Measurements from ENCODE around the gene ADGRB2.

Gene ADGRB2

GRCh38 chr1:31727195-31727594 is 36.9 kb downstream of the ADGRB2 start:
- ChIA-PET POLR2A (no interaction called here), CTCF (interaction anchor here (2.7 to 3.1 kb wide), 2 partner anchors 11 to 18 kb away, joined by 10 to 21 read pairs; no protein-coding TSS in a partner anchor)

GRCh38 chr1:31726715-31727114 is 37.4 kb downstream of the ADGRB2 start:
- ChIA-PET CTCF (interaction anchor here (1.3 to 3.1 kb wide), 3 partner anchors 10 to 63 kb away, joined by 4 to 21 read pairs (median 10); no protein-coding TSS in a partner anchor), POLR2A (no interaction called here)
- no peak overlapping the region for H3K27ac ChIP-seq (ENCODE audit: extremely low read depth, low read depth, low read length)
- TF ChIP-seq ZNF138 (tag by site-specific recombination; IDR thresholded peaks at IDR 0.05; ENCODE audit: borderline replicate concordance) (no peak), ZFHX2 (tag by site-specific recombination; conservative IDR thresholded peaks at IDR 0.05) (peak; percentile 90), ZNF785 (tag by site-specific recombination; IDR thresholded peaks at IDR 0.05) (no peak), EGR2 (tag by site-specific recombination; IDR thresholded peaks at IDR 0.05; ENCODE audit: low read depth) (peak; percentile 80)
- peaks cover 0 to 42% of the 10 kb centered on the region in 2 experiments; a peak in 2 of 3 replicates for H3K36me3 ChIP-seq (ENCODE audit: control insufficient read depth in 2 of 2, insufficient read depth in 1 of 2, low read length in 2 of 2)
- H3K4me1 ChIP-seq (ENCODE audit: control insufficient read depth, insufficient read depth, low read length): no peaks in the 10 kb centered on the region
- no peak overlapping the region for H3K4me3 ChIP-seq (ENCODE audit: low read depth, low read length)
- H3K9me3 ChIP-seq (ENCODE audit: control insufficient read depth, insufficient read depth, low read depth, low read length): no peaks in the 10 kb centered on the region

More at GRCh38 chr1:31727195-31727594, 36.9 kb downstream of the ADGRB2 start:
- Histone ChIP-seq H3K9me3 (ENCODE audit: control insufficient read depth, insufficient read depth, low read depth, low read length) (no peaks in the 10 kb centered on the region), H3K36me3 (ENCODE audit: control insufficient read depth in 2 of 2, insufficient read depth in 1 of 2, low read length in 2 of 2) (peaks cover 0 to 47% of the 10 kb centered on the region in 2 experiments; a peak in 2 of 3 replicates), H3K4me3 (ENCODE audit: low read depth, low read length) (no peak overlapping the region), H3K4me1 (ENCODE audit: control insufficient read depth, insufficient read depth, low read length) (no peaks in the 10 kb centered on the region), H3K27ac (ENCODE audit: extremely low read depth, low read depth, low read length) (no peak overlapping the region)
- TF ChIP-seq ZNF501 (tag by site-specific recombination; IDR thresholded peaks at IDR 0.05): no peak
- no peak for TF ChIP-seq ZSCAN4 (tag by site-specific recombination; IDR thresholded peaks at IDR 0.05)
- TF ChIP-seq ZBTB6 (tag by site-specific recombination; IDR thresholded peaks at IDR 0.05): no peak
- TF ChIP-seq SP2 (tag by site-specific recombination; IDR thresholded peaks at IDR 0.05): no peak
- no peak for TF ChIP-seq GLI4 (tag by site-specific recombination; IDR thresholded peaks at IDR 0.05)

- Histone ChIP-seq H3K4me3 (ENCODE audit: low read depth, low read length) (no peak overlapping the region), H3K27ac (ENCODE audit: extremely low read depth, low read depth, low read length) (no peak overlapping the region), H3K36me3 (ENCODE audit: control insufficient read depth in 2 of 2, insufficient read depth in 1 of 2, low read length in 2 of 2) (peaks cover 0 to 34% of the 10 kb centered on the region in 2 experiments; a peak in 2 of 3 replicates), H3K9me3 (ENCODE audit: control insufficient read depth, insufficient read depth, low read depth, low read length) (no peaks in the 10 kb centered on the region), H3K4me1 (ENCODE audit: control insufficient read depth, insufficient read depth, low read length) (no peaks in the 10 kb centered on the region)
- ChIA-PET CTCF (interaction anchor here (0.6 to 3.1 kb wide), 5 partner anchors 9 to 85 kb away, joined by 3 to 21 read pairs (median 4); no protein-coding TSS in a partner anchor), POLR2A (no interaction called here)
- no peak for TF ChIP-seq ZNF341 (tag by site-specific recombination; IDR thresholded peaks at IDR 0.05; ENCODE audit: low read depth)
- no peak for TF ChIP-seq ZNF324 (tag by site-specific recombination; IDR thresholded peaks at IDR 0.05)
- peak; percentile 47; the same call in 1 of the 2 replicates for TF ChIP-seq ZNF449 (tag by site-specific recombination; IDR thresholded peaks at IDR 0.05)
- 0 out of 2 replicates have a peak, but pooled peaks have one; percentile 38 for TF ChIP-seq PATZ1 (tag by site-specific recombination; IDR thresholded peaks at IDR 0.05)
- no peak for TF ChIP-seq ZNF792 (tag by site-specific recombination; IDR thresholded peaks at IDR 0.05)
- TF ChIP-seq EGR2 (tag by site-specific recombination; IDR thresholded peaks at IDR 0.05; ENCODE audit: low read depth): peak; percentile 81
- TF ChIP-seq ZNF600 (tag by site-specific recombination; IDR thresholded peaks at IDR 0.05): 0 out of 2 replicates have a peak, but pooled peaks have one; percentile 46
- TF ChIP-seq PRDM10 (tag by site-specific recombination; IDR thresholded peaks at IDR 0.05): peak; percentile 61
- no peak for TF ChIP-seq ZNF560 (tag by site-specific recombination; IDR thresholded peaks at IDR 0.05; ENCODE audit: borderline replicate concordance)
- TF ChIP-seq ZBTB21 (tag by site-specific recombination; IDR thresholded peaks at IDR 0.05): no peak
- no peak for TF ChIP-seq ZNF214 (tag by site-specific recombination; IDR thresholded peaks at IDR 0.05; ENCODE audit: borderline replicate concordance)
Observed at GRCh38 chr1:31725777-31726535, 38.2 kb downstream of the ADGRB2 start.
